WI38 (cell line): ENCODE measurements around the gene MIS18A.
"Not testable (repeated sequence)": the region's sequence is repeated elsewhere in the genome, so short reads cannot be mapped to it uniquely, and the experiment has no call there.

Experiments
- H3K4me3 ChIP-seq: 2 replicates; pipeline ENCODE4 v1.5.1; 2011; ENCODE audit warnings: low read depth, mild to moderate bottlenecking, control low read depth, low read length
- CTCF ChIP-seq: IDR thresholded peaks from 2 replicates; pipeline ENCODE4 v1.5.1; 2012; ENCODE audit warnings: low read depth, mild to moderate bottlenecking, control low read depth, low read length

MIS18A gene

GRCh38 chr21:32312326-32312725, 33.5 kb upstream of the MIS18A start:
- no peak for TF ChIP-seq CTCF
- no peak overlapping the region for H3K4me3 ChIP-seq

GRCh38 chr21:32311621-32312020, 32.8 kb upstream of the MIS18A start:
- H3K4me3 ChIP-seq = no peak overlapping the region
- no peak for TF ChIP-seq CTCF

- not testable (repeated sequence) for H3K4me3 ChIP-seq
These were observed 32.1 kb upstream of the MIS18A start for GRCh38 chr21:32310976-32311375.

- TF ChIP-seq CTCF = no peak
- no peak overlapping the region for H3K4me3 ChIP-seq
These were observed 31.1 kb upstream of the MIS18A start for GRCh38 chr21:32309906-32310460.

- H3K4me3 ChIP-seq = no peak overlapping the region
- no peak for TF ChIP-seq CTCF
These were observed 29.8 kb upstream of the MIS18A start for GRCh38 chr21:32308696-32309095.

GRCh38 chr21:32307706-32308105, 28.9 kb upstream of the MIS18A start:
- H3K4me3 ChIP-seq = no peak overlapping the region
- no peak for TF ChIP-seq CTCF

- TF ChIP-seq CTCF = peak; percentile 35; the same call in 1 of the 2 replicates
- H3K4me3 ChIP-seq = no peak overlapping the region
These were observed 27.4 kb upstream of the MIS18A start for GRCh38 chr21:32306021-32306780.
